ENCODE data around the gene GFOD1. TPM values are rescaled to one million over a fixed set of nuclear protein-coding genes. Genes with fewer than 3 reads are reported as not detected.

GFOD1 gene
- total and polyA plus RNA-seq, 2 of the 4 experiments (the other 2 are of a cell fraction) = 1.8 to 3.4 TPM

GRCh38 chr6:13474360-13474759, 13.0 kb downstream of the GFOD1 start:
- peaks cover 3% of the 10 kb centered on the region; the same call in 1 of the 2 replicates for H3K9me1 ChIP-seq (ENCODE audit: insufficient read depth, low read length)
- peaks cover 7 to 20% of the 10 kb centered on the region in 2 experiments; a peak in 2 of 4 replicates for H3K79me1 ChIP-seq (ENCODE audit: low read depth in 1 of 2, low read length in 2 of 2)
- no peak overlapping the region for H2AFZ ChIP-seq (replicated peaks; ENCODE audit: low read length, poor library complexity)
- no peak overlapping the region for H3K23ac ChIP-seq (ENCODE audit: low read depth, low read length)
- no peak overlapping the region for H3K4ac ChIP-seq (ENCODE audit: low read depth, low read length)
- no peak overlapping the region for H3K4me3 ChIP-seq (ENCODE audit: insufficient read depth, low read depth, low read length)
- ChIA-PET POLR2A (ENCODE audit: unreplicated experiment) (no interaction called here), CTCF (no interaction called here)
- no peak overlapping the region for H2BK5ac ChIP-seq (ENCODE audit: low read depth, low read length, poor library complexity, severe bottlenecking)
- in situ Hi-C loops (cut with MboI; ENCODE audit: low sequenced_read_pairs) = no loop called here
- BruUV-seq (replicated peaks) = no TSS peak
- 0 out of 2 replicates have a peak, but pooled peaks cover 2% of the 10 kb centered on the region for H3K36me3 ChIP-seq (ENCODE audit: control insufficient read depth, insufficient read depth, low read length)
- H3K9ac ChIP-seq (ENCODE audit: low read depth, low read length) = no peak overlapping the region
- 86% methylated on average over 1 of the region's 3 CpGs; no CpG with 5 or more reads in 1 of the 2 experiments for WGBS, 2 experiments (ENCODE audit: extremely low coverage in 2 of 2, insufficient read length in 1 of 2)
- no peaks in the 10 kb centered on the region for H3K27me3 ChIP-seq (ENCODE audit: control insufficient read depth, insufficient read depth, low read length)
- intact Hi-C loops (cut with micrococcal nuclease) = no loop called here
- no peak overlapping the region for H3K56ac ChIP-seq (ENCODE audit: extremely low read depth, insufficient read depth, low read length)
- no peaks in the 10 kb centered on the region for H3K9me3 ChIP-seq (ENCODE audit: control insufficient read depth, insufficient read depth, low read length)
- peak; percentile 24 for DNase-seq
- no peak for ATAC-seq (ENCODE audit: low read depth)
- H2AK9ac ChIP-seq (replicated peaks; ENCODE audit: low read depth, low read length, poor library complexity) = no peak overlapping the region
- H2BK20ac ChIP-seq (ENCODE audit: low read depth, low read length) = no peak overlapping the region
- no peak overlapping the region for H3K14ac ChIP-seq (replicated peaks; ENCODE audit: low read depth, low read length)
- H2AK5ac ChIP-seq (ENCODE audit: low read depth, low read length) = no peak overlapping the region
- TF ChIP-seq RAD21 (IDR thresholded peaks at IDR 0.05; ENCODE audit: low read length) = no peak
- TF ChIP-seq MAFK (IDR thresholded peaks at IDR 0.05; ENCODE audit: low read depth, low read length) = no peak
- TF ChIP-seq BHLHE40 (IDR thresholded peaks at IDR 0.05; ENCODE audit: low read depth, low read length) = no peak
- TF ChIP-seq POLR2A (IDR thresholded peaks at IDR 0.05; ENCODE audit: low read depth, low read length) = no peak
- TF ChIP-seq MXI1 (IDR thresholded peaks at IDR 0.05; ENCODE audit: borderline replicate concordance, low read depth, low read length) = no peak
- no peak for TF ChIP-seq RFX5 (IDR thresholded peaks at IDR 0.05; ENCODE audit: low read depth, low read length)
- no peak for TF ChIP-seq CTCF (conservative IDR thresholded peaks at IDR 0.05; ENCODE audit: low read depth, low read length)
- no peak for TF ChIP-seq MAZ (IDR thresholded peaks at IDR 0.05; ENCODE audit: borderline replicate concordance, low read depth, low read length)
- TF ChIP-seq USF2 (IDR thresholded peaks at IDR 0.05; ENCODE audit: low read depth, low read length) = no peak
- no peak overlapping the region for H3K18ac ChIP-seq (ENCODE audit: low read depth, low read length)
- H2BK120ac ChIP-seq (ENCODE audit: low read depth, low read length) = no peak overlapping the region
- H3K27ac ChIP-seq (ENCODE audit: insufficient read depth, low read length) = no peak overlapping the region
- H4K91ac ChIP-seq (ENCODE audit: insufficient read depth, low read depth, low read length) = no peak overlapping the region
- no peaks in the 10 kb centered on the region; the same call in 1 of the 2 replicates for H3K4me1 ChIP-seq (ENCODE audit: control insufficient read depth, insufficient read depth, low read length)
- no peak overlapping the region for H2BK15ac ChIP-seq (ENCODE audit: low read depth, low read length)
- no peaks in the 10 kb centered on the region for H4K20me1 ChIP-seq (ENCODE audit: insufficient read depth, low read length)
- H4K5ac ChIP-seq (ENCODE audit: low read depth, low read length) = no peak overlapping the region
- no peak overlapping the region for H3K4me2 ChIP-seq (ENCODE audit: low read depth, low read length)
- H4K8ac ChIP-seq (ENCODE audit: low read depth in 2 of 2, low read length in 2 of 2) = no peak overlapping the region
- dilution Hi-C loops (cut with HindIII; ENCODE audit: low sequenced_read_pairs, unreplicated experiment) = no loop called here
